ENCODE measurements around the gene ENTPD7. TPM values are rescaled to one million over a fixed set of nuclear protein-coding genes. Genes with fewer than 3 reads are reported as not detected.
"Not testable (repeated sequence)": the region's sequence is repeated elsewhere in the genome, so short reads cannot be mapped to it uniquely, and the experiment has no call there.

Gene ENTPD7
- total and polyA plus RNA-seq, 2 experiments from 2014 or later, result 5.1 to 6.7 TPM

DNA sequence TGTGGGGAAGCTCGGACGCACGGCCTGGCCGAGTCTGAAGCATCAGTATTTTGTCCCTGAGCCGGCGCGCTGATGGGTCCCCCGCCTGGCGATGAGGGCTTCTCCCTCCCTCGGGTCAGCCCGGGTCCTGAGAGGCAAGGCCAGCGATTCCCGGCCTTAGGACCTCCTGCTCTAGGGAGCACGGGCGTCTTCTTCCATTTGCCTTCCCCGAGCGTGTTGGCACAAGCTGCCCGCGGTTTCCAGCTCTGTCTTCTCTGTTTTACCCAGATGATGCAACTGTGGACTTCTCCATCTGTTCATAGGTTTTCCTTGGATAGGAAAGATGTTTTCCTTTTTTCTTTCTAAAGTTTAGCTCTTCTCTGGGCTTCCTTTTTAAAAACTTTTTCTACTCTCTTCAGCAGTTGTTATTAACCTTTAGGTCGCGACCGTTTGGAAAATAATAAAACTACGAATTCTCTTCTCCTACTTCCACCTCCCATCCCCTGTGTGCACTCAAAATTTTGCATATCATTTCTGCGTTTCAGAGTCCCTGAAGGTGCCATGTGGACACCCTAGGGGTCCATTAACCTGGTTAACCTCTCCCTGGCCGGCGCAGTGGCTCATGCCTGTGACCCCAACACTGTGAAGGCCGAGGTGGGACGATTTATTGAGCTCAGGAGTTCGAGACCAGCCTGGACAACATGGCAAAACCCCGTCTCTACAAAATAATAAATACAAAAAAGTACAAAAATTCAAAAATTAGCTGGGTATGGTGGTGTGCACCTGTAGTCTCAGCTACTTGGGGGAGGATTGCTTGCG lies 37.7 kb upstream of the ENTPD7 start:
- no peak for DNase-seq (ENCODE audit: low read depth in 1 of 2, low spot score in 1 of 2)
- no peaks in the 10 kb centered on the region for H3K36me3 ChIP-seq

DNA sequence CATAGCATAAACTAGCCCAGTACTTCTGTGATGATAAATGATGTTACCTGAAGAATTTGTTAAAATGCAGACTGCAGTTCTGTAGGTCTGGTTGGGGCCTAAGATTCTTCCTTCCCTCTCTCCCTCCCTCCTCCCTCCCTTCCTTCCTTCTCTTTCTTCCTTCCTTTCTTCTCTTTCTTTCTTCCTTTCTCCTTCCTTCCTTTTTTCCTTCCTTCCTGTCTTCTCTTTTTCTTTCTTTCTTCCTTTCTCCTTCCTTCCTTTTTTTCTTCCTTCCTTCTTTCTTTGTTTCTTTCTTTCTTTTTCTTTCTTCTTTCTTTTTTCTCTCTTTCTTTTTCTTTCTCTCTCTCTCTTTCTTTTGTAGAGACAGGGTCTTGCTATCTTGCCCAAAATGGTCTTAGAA lies 35.4 kb upstream of the ENTPD7 start:
- Histone ChIP-seq H3K4me3 (no peak overlapping the region), H3K36me3 (no peaks in the 10 kb centered on the region)
- TF ChIP-seq, protein P1, sequence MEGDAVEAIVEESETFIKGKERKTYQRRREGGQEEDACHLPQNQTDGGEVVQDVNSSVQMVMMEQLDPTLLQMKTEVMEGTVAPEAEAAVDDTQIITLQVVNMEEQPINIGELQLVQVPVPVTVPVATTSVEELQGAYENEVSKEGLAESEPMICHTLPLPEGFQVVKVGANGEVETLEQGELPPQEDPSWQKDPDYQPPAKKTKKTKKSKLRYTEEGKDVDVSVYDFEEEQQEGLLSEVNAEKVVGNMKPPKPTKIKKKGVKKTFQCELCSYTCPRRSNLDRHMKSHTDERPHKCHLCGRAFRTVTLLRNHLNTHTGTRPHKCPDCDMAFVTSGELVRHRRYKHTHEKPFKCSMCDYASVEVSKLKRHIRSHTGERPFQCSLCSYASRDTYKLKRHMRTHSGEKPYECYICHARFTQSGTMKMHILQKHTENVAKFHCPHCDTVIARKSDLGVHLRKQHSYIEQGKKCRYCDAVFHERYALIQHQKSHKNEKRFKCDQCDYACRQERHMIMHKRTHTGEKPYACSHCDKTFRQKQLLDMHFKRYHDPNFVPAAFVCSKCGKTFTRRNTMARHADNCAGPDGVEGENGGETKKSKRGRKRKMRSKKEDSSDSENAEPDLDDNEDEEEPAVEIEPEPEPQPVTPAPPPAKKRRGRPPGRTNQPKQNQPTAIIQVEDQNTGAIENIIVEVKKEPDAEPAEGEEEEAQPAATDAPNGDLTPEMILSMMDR (IDR thresholded peaks at IDR 0.05; ENCODE audit: low read depth, low read length), result no peak

More for the DNA sequence above, 37.7 kb upstream of the ENTPD7 start:
- peak overlapping the region; percentile 96 for H3K27ac ChIP-seq
- H3K4me1 ChIP-seq (ENCODE audit: low read depth), result peaks cover 24% of the 10 kb centered on the region
- H3K27me3 ChIP-seq, result no peaks in the 10 kb centered on the region
- no peaks in the 10 kb centered on the region for H3K9me3 ChIP-seq (ENCODE audit: low read depth)
- TF ChIP-seq, protein P1 (IDR thresholded peaks at IDR 0.05; ENCODE audit: low read depth, low read length), result no peak
- H3K4me3 ChIP-seq, result peak overlapping the region; percentile 70

DNA sequence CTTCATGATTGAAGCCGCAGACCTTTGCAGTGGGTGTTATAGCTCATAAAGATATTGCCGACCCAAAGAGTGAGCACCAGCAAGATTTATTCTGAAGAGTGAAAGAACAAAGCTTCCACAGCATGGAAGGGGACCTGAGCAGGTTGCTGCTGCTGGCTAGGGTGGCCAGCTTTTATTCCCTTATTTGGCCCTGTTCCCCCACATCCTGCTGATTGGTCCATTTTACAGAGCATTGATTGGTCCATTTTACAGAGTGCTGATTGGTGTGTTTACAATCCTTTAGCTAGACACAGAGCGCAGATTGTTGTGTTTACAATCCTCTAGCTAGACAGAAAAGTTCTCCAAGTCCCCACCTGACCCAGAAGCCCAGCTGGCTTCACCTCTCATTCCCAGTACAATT lies 34.2 kb upstream of the ENTPD7 start:
- H3K9me3 ChIP-seq (ENCODE audit: low read depth); H3K4me3 ChIP-seq; DNase-seq (ENCODE audit: low read depth in 1 of 2, low spot score in 1 of 2); H3K27ac ChIP-seq; H3K4me1 ChIP-seq (ENCODE audit: low read depth); H3K36me3 ChIP-seq; H3K27me3 ChIP-seq: not testable (repeated sequence)

More for the DNA sequence above, 35.4 kb upstream of the ENTPD7 start:
- Histone ChIP-seq H3K27me3 (no peaks in the 10 kb centered on the region), H3K9me3 (ENCODE audit: low read depth) (no peaks in the 10 kb centered on the region), H3K27ac (peak overlapping the region; percentile 59), H3K4me1 (ENCODE audit: low read depth) (peaks cover 7% of the 10 kb centered on the region)
- no peak for DNase-seq (ENCODE audit: low read depth in 1 of 2, low spot score in 1 of 2)

DNA sequence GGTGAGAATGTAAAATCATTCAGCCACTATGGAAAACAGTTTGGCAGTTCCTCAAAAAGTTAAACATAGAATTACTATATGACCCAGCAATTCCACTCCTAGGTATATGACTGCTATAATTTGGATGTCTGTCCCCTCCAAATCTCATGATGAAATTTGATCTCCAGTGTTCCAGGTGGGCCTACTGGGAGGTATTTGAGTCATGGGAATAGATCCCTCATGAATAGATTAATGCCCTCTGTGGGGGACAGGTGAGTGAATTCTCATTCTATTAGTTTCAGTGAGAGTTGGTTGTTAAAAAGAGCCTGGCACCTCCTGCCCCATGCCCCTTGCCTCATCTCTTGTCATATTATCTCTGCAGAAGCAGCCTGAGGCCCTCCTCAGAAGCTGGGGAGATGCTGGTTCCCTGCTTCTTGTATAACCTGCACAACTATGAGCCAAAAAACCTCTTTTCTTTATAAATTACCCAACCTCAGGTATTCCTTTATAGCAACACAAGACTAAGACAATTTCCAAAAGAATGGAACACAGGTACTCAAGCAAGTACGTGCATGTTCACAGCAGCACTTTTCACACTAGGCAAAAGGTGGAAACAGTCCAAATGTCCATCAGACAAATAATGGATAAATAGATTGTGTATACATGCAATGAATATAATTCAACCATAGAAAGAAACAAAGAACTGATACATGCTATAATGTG lies 30.2 kb upstream of the ENTPD7 start:
- H3K4me1 ChIP-seq (ENCODE audit: low read depth), result no peaks in the 10 kb centered on the region
- no peak overlapping the region for H3K4me3 ChIP-seq
- DNase-seq (ENCODE audit: low read depth in 1 of 2, low spot score in 1 of 2), result no peak
- no peaks in the 10 kb centered on the region for H3K9me3 ChIP-seq (ENCODE audit: low read depth)
- H3K36me3 ChIP-seq, result no peaks in the 10 kb centered on the region
- TF ChIP-seq, protein P1 (IDR thresholded peaks at IDR 0.05; ENCODE audit: low read depth, low read length), result no peak
- no peak overlapping the region for H3K27ac ChIP-seq
- no peaks in the 10 kb centered on the region for H3K27me3 ChIP-seq

DNA sequence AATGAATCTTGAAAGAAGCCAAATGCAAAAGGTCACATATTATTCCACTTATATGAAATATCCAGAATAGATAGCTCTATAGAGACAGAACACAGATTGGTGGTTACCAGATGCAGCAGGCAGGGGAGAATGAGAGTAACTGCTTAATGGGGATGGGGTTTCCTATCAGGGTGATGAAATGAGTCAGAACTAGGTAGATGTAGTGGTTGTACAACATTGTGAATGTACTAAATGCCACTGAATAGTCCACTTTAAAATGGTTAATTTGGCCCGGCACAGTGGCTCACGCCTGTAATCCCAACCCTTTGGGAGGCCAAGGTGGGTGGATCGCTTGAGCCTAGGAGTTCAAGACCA lies 29.7 kb upstream of the ENTPD7 start:
- H3K27ac ChIP-seq, result no peak overlapping the region
- TF ChIP-seq, protein P1 (IDR thresholded peaks at IDR 0.05; ENCODE audit: low read depth, low read length), result no peak

DNA sequence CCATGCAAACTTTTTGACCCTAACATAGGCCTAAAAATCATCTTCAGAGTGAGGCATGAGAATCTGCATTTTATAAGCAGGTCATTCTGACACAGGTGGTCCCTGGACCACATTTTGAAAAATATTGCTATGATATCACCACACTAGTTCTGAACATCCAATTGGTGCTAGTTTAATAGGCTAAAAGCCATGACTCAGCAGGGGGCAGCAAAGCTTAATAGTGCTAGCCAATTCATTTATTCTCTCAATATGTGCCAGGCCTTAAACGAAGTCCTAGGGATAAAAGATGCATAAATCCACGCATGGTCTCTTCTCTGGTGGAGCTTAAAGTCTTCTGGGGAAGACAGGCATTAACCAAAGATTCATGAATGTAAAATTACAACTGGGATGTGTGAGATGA lies 28.9 kb upstream of the ENTPD7 start:
- H3K27me3 ChIP-seq, result no peaks in the 10 kb centered on the region
- no peaks in the 10 kb centered on the region for H3K9me3 ChIP-seq (ENCODE audit: low read depth)
- DNase-seq (ENCODE audit: low read depth in 1 of 2, low spot score in 1 of 2), result peak in 1 of 2 donors; percentile 79
- H3K4me1 ChIP-seq (ENCODE audit: low read depth), result no peaks in the 10 kb centered on the region
- H3K27ac ChIP-seq, result no peak overlapping the region
- TF ChIP-seq, protein P1 (IDR thresholded peaks at IDR 0.05; ENCODE audit: low read depth, low read length), result peak; percentile 67
- H3K4me3 ChIP-seq, result no peak overlapping the region
- no peaks in the 10 kb centered on the region for H3K36me3 ChIP-seq

More for the DNA sequence above, 29.7 kb upstream of the ENTPD7 start:
- no peak overlapping the region for H3K4me3 ChIP-seq
- no peaks in the 10 kb centered on the region for H3K4me1 ChIP-seq (ENCODE audit: low read depth)
- DNase-seq (ENCODE audit: low read depth in 1 of 2, low spot score in 1 of 2), result no peak
- no peaks in the 10 kb centered on the region for H3K9me3 ChIP-seq (ENCODE audit: low read depth)
- H3K36me3 ChIP-seq, result no peaks in the 10 kb centered on the region
- H3K27me3 ChIP-seq, result no peaks in the 10 kb centered on the region

Data from cardiac muscle cell (in vitro differentiated cells and primary cell).